GM19099 (cell line): ENCODE data around the gene SIGLEC1.

ENCODE experiments used
- POLR2A ChIP-seq: IDR thresholded peaks from 3 replicates; pipeline ENCODE4 v1.6.1; 2011; ENCODE audit warnings: low read depth; ENCODE audit not compliant: insufficient read length; ENCODE audit errors: extremely low read depth

SIGLEC1 gene

GRCh38 chr20:3749087-3749688, 36.8 kb upstream of the SIGLEC1 start:
- no peak for TF ChIP-seq POLR2A

DNA sequence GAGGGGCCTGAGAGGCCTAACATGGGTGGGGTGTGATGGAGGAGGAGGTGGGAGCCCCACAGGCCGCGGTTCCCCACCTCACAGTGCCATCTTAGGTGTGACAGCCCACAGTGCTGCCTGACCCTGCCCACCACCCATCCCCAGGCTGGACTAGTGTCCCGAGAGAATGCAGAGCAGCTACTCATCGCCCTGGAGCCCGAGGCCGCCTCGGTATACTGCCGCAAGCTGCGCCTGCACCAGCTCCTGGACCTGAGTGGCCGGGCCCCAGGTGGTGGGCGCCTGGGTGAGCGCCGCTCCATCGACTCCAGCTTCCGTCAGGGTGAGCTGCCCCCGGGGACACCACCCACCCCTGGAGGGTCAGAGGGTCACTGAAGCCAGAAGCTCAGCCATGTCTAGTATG, 35.7 kb upstream of the SIGLEC1 start:
- TF ChIP-seq POLR2A: no peak

- TF ChIP-seq POLR2A: no peak
These were observed 35.1 kb upstream of the SIGLEC1 start for GRCh38 chr20:3747471-3747870.

DNA sequence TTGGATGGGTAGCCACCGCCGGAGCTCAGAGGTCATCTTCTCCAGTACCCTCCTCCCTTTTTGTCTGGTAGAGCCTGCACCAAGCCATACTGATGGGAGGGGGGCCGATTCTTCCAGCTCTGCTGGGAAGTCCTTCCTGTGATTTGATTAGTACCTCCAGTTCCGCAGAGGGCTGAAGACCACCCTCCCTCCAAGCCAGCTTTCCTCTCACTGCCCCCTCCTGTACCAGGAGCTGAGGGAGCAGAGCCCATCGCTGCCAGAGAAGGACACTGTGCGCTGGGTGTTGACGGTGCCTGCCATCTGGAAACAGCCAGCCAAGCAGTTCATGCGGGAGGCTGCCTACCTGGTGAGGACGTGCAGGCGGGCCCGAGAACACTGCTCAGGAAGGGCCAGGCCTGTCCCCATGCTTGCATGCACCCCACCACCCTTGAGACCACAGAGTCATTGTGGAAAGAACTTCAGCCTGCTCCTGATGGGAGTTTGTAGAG, 33.3 kb upstream of the SIGLEC1 start:
- TF ChIP-seq POLR2A: no peak

DNA sequence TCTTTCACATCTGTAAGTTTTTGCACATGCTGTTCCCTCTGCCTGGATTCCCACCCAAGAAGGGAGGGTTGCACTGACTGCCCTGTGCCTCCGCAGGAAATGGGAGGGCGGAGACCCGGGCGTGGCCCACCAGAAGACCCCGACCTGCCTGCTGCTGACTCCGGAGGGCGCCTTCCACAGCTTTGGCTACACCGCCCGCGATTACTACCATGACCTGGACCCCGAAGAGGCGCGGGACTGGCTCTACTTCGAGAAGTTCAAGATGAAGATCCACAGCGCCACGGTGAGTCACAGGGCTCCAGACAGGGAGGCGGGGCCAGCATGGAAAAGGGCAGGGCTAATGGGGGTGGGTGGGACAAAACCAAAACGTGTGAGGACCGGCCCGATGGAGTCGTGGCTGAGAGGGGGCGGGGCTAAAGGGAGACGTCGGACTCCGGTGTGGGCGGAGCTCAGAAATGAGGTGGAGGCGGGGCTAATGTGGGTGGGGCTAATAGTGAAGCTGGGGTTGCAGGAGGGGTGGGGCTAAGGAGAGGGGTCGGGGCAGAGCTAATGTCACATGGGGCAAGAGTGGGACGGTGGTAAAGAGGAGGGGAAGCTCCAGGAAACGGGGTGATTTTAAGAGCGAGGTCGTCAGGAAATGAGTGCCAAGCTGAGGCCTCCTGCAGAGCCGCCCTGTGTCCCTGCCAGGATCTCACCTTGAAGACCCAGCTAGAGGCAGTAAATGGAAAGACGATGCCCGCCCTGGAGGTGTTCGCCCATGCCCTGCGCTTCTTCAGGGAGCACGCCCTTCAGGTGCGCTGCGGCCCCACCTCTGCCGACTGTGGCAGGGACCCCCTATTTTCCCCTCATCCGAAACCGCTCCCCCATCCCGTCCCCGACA, 32.6 kb upstream of the SIGLEC1 start:
- TF ChIP-seq POLR2A: no peak

GRCh38 chr20:3744037-3744436, 31.6 kb upstream of the SIGLEC1 start:
- TF ChIP-seq POLR2A: no peak

- no peak for TF ChIP-seq POLR2A
These were observed 30.9 kb upstream of the SIGLEC1 start for GRCh38 chr20:3743251-3743650.

- TF ChIP-seq POLR2A: no peak
These were observed 29.5 kb upstream of the SIGLEC1 start for GRCh38 chr20:3741836-3742458.

DNA sequence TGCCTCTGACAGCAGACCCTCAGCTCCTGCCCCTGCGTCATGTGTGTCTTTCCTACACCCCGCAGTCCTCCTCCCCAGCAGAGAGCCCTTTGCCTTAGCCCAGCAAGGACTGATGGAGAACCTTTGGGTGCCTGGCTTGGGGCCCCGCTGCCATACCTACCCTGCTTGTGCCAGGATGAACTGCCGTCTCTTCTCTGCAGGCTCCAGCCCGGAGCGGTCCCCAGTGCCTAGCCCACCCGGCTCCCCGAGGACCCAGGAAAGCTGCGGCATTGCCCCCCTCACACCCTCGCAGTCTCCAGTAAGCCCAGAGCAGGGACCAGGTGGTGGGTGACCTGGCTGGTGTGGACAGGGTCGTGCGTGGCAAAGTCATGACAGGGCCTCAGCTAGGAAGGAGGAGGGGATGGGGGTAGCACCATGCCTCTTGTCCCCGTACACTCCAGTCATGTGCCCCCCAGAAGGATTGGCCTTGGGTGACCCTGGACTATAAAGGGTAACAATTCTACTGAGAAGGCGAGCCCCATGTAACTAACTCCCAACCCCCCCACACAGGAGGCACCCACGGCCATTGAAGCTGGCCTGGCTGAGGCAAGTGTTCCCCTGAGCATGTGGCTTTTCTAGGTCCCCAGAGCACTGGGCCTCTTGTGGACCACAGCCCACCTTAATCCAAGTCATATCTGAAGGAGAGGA, 28.4 kb upstream of the SIGLEC1 start:
- TF ChIP-seq POLR2A: no peak

DNA sequence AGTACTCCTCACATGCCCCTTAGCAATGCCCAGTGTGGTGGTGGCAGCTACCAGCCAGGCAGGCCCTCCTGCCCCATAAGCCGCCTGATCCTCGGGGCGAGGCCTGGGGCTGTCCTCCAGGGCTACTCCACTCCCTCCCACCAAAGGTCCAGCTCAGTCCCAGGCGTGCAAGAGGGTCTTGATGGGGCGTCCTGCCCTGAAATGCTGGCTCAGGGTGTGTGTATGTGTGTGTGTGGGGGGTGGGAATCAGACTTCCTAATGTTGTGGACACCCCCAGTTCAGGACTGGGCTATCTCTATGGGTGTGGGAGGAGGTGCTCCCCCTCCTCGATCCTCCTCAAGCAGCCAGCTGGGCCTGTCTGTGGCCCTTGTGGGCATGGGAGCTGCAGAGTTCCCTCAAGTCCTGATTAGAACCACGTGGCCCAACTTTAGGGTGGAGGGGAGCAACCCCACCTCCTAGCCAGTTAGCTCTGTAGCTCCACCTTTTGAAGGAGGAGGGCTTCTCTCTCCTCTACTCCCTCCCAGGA, 27.6 kb upstream of the SIGLEC1 start:
- TF ChIP-seq POLR2A: no peak

DNA sequence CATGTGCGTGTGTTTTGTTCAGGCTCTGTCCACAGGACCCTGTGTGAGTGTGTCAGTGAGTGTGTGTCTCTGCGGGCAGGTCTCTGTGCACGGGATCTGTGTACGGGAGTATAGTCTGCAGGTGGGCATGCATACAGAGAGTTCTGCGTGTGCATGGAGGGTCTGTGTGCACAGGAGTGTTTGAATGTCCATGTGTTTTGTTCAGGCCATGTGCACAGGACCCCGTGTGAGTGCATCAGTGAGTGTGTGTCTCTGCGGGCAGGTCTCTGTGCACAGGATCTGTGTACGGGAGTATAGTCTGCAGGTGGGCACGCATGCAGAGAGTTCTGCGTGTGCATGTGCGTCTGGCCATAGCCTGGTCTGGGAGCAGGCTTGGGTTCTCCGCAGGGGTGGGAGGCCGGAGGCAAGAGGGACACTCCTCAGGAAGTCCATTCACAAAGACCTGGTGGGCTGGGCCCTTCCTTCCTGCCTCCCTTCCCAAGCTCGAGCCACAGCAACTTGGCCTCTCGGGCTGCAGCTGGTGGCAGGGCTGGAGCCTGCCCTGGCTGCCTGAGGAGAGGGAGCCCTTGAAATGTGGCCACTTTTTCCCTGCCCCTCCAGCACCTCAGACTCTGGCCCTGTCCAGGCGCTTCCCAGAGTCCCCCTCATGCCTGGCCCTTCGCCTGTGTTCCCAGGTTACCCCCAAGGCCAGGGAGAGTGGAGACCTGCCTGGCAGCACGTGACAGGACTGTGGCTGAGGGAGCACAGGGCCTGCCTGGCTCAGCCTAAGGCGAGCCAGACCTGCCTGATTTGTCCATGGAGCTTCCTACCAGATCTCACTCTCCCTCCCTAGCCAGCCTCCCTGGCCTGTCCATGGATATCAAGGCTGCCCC, 26.9 kb upstream of the SIGLEC1 start:
- no peak for TF ChIP-seq POLR2A

DNA sequence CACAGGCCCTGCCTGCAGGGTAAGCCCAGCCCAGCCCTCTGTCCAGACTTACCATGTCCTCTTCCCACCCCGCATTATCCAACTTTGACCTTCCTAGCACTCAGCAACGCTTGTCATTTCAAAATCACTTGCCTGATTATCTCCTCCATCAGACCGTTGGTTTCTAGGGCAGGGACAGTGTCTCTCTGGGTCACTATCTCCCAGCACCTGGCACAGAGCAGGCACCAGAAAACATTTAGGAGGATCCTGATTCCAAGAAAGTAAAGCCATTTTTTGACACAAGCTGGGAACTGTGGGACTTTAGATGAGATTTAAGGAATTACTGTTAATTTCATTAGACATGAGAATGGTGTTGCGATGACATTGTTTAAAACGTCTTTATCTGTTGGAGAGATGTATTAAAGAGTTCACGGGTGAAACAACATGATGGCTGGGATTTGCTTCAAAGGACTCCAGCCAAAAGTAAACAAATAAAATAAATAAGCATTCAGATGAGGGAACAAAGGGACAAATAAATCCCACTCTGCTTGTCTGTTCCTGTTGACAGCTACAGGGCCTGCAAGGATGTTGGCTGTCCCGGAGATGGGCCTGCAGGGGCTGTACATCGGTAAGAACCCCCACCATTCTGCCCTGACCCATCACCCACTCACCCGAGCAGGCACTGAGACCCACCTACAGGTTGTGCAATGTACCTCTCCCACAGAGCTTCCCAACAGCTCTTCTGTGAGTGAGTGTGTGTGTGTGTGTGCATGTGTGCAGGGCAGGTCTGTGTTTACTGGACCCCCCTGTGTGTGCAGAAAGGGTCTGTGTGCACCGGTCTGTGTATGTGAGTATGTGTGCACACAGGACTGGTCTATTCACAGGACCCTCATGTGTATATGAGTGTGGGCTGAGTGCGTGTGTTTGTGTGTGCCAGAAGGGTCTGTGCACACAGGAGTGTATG, 26.0 kb upstream of the SIGLEC1 start:
- no peak for TF ChIP-seq POLR2A

DNA sequence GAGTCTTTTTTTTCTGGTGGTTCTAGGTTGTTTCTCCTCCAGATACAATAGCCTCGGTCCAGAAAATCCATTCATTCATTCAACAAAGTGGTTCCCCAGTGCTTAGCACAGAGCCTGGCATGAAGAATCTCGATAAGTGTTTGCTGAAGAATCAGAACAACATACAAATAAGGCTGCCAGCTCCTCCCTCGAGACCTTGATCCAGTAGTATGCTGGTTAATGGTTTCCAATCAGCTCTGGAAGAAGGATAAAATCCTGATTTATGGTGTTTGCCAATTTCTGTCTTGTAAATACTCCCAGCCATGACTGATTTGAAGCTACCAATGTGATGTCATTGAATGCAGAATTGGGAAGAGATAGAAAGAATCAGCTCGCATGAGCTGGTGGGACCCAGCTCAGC, 23.4 kb upstream of the SIGLEC1 start:
- no peak for TF ChIP-seq POLR2A

GRCh38 chr20:3734111-3734843, 21.9 kb upstream of the SIGLEC1 start:
- TF ChIP-seq POLR2A: no peak
